ENCODE measurements around the gene RASIP1.
A peak's percentile ranks its signal among the peaks of the same experiment; 100 is the strongest.

The RASIP1 gene

GRCh38 chr19:48673436-48674100 lies 66.8 kb downstream of the RASIP1 start:
- POLR2A ChIA-PET = no interaction called here
- H3K27ac ChIP-seq (ENCODE audit: insufficient read depth in 1 of 2, low read depth in 1 of 2, low read length in 2 of 2, poor library complexity in 1 of 2, severe bottlenecking in 2 of 2) = no peak overlapping the region
- peaks cover 0 to 6% (median 0%) of the 10 kb centered on the region in 4 experiments for H3K4me1 ChIP-seq (ENCODE audit: control extremely low read depth in 1 of 4, control insufficient read depth in 4 of 4, insufficient read depth in 4 of 4, low read length in 3 of 4)
- CTCF ChIA-PET = interaction anchor here (0.9 to 4.5 kb wide), 12 partner anchors 13 to 168 kb away, joined by 3 to 40 read pairs (median 7); partner anchors contain the start of gene CA11
- no peaks in the 10 kb centered on the region for H3K9me3 ChIP-seq (ENCODE audit: control extremely low read depth in 1 of 5, control insufficient read depth in 4 of 5, insufficient read depth in 2 of 5, low read depth in 1 of 5, low read length in 4 of 5)
- 82% methylated on average over 24 of the region's 25 CpGs for WGBS (ENCODE audit: insufficient coverage)
- no peak for DNase-seq
- no peak overlapping the region for H3K4me3 ChIP-seq (ENCODE audit: control insufficient read depth in 1 of 7, extremely low read depth in 1 of 7, insufficient read depth in 4 of 7, low read depth in 2 of 7, low read length in 6 of 7)
- H3K36me3 ChIP-seq (ENCODE audit: control insufficient read depth in 4 of 4, insufficient read depth in 4 of 4, low read length in 3 of 4) = no peaks in the 10 kb centered on the region
- H3K27me3 ChIP-seq (replicated peaks in 2 of 5; ENCODE audit: control insufficient read depth in 4 of 5, insufficient read depth in 5 of 5, low read length in 4 of 5) = peaks cover 0 to under 1% (median 0%) of the 10 kb centered on the region in 5 experiments

GRCh38 chr19:48672994-48673393 lies 67.4 kb downstream of the RASIP1 start, which contains the start of gene NTN5:
NTN5 (minus strand) TSS chr19:48673017; CDS start chr19:48670986, 2,031 bp downstream.
- CTCF ChIA-PET = interaction anchor here (0.9 to 3.3 kb wide), 3 partner anchors 40 to 169 kb away, joined by 3 to 16 read pairs (median 4); no protein-coding TSS in a partner anchor
- Histone ChIP-seq H3K4me3 (ENCODE audit: control insufficient read depth in 1 of 7, extremely low read depth in 1 of 7, insufficient read depth in 4 of 7, low read depth in 2 of 7, low read length in 6 of 7) (no peak within 1 kb of the TSS), H3K9me3 (ENCODE audit: control extremely low read depth in 1 of 5, control insufficient read depth in 4 of 5, insufficient read depth in 2 of 5, low read depth in 1 of 5, low read length in 4 of 5) (no peaks in the 10 kb centered on the region), H3K27ac (ENCODE audit: insufficient read depth in 1 of 2, low read depth in 1 of 2, low read length in 2 of 2, poor library complexity in 1 of 2, severe bottlenecking in 2 of 2) (no peak within 1 kb of the TSS), H3K27me3 (replicated peaks in 2 of 5; ENCODE audit: control insufficient read depth in 4 of 5, insufficient read depth in 5 of 5, low read length in 4 of 5) (peaks cover 0 to 2% (median 0%) of the 10 kb centered on the region in 5 experiments), H3K4me1 (ENCODE audit: control extremely low read depth in 1 of 4, control insufficient read depth in 4 of 4, insufficient read depth in 4 of 4, low read length in 3 of 4) (peaks cover 0 to 6% (median 0%) of the 10 kb centered on the region in 4 experiments), H3K36me3 (ENCODE audit: control insufficient read depth in 4 of 4, insufficient read depth in 4 of 4, low read length in 3 of 4) (no peaks in the 10 kb centered on the region)
- POLR2A ChIA-PET = no interaction called here
- DNase-seq = no peak
- WGBS (ENCODE audit: insufficient coverage) = 75% methylated on average over 18 of the region's 25 CpGs

- H3K4me3 ChIP-seq (ENCODE audit: control insufficient read depth in 1 of 7, extremely low read depth in 1 of 7, insufficient read depth in 4 of 7, low read depth in 2 of 7, low read length in 6 of 7) = no peak overlapping the region
- peaks cover 0 to 2% (median 0%) of the 10 kb centered on the region in 5 experiments for H3K27me3 ChIP-seq (replicated peaks in 2 of 5; ENCODE audit: control insufficient read depth in 4 of 5, insufficient read depth in 5 of 5, low read length in 4 of 5)
- CTCF ChIA-PET = interaction anchor here (1.0 kb wide), 1 partner anchor 26 kb away, joined by 4 read pairs; the partner anchor contains the start of gene CA11
- WGBS (ENCODE audit: insufficient coverage) = 100% methylated on average over 4 of the region's 10 CpGs
- no peaks in the 10 kb centered on the region for H3K9me3 ChIP-seq (ENCODE audit: control extremely low read depth in 1 of 5, control insufficient read depth in 4 of 5, insufficient read depth in 2 of 5, low read depth in 1 of 5, low read length in 4 of 5)
- DNase-seq = no peak
- no peaks in the 10 kb centered on the region for H3K36me3 ChIP-seq (ENCODE audit: control insufficient read depth in 4 of 4, insufficient read depth in 4 of 4, low read length in 3 of 4)
- POLR2A ChIA-PET = interaction anchor here (0.6 kb wide), 1 partner anchor 152 kb away, joined by 3 read pairs; no protein-coding TSS in a partner anchor
- H3K4me1 ChIP-seq (ENCODE audit: control extremely low read depth in 1 of 4, control insufficient read depth in 4 of 4, insufficient read depth in 4 of 4, low read length in 3 of 4) = peaks cover 0 to 6% (median 0%) of the 10 kb centered on the region in 4 experiments
- H3K27ac ChIP-seq (ENCODE audit: insufficient read depth in 1 of 2, low read depth in 1 of 2, low read length in 2 of 2, poor library complexity in 1 of 2, severe bottlenecking in 2 of 2) = no peak overlapping the region
Observed at GRCh38 chr19:48671446-48671995, 68.9 kb downstream of the RASIP1 start.

GRCh38 chr19:48670699-48671445 lies 69.5 kb downstream of the RASIP1 start:
- peak in 1 of 3 donors; percentile 21 for DNase-seq
- Histone ChIP-seq H3K27me3 (replicated peaks in 2 of 5; ENCODE audit: control insufficient read depth in 4 of 5, insufficient read depth in 5 of 5, low read length in 4 of 5) (peaks cover 0 to 2% (median 0%) of the 10 kb centered on the region in 5 experiments), H3K4me1 (ENCODE audit: control extremely low read depth in 1 of 4, control insufficient read depth in 4 of 4, insufficient read depth in 4 of 4, low read length in 3 of 4) (peaks cover 0 to 6% (median 0%) of the 10 kb centered on the region in 4 experiments), H3K4me3 (ENCODE audit: control insufficient read depth in 1 of 7, extremely low read depth in 1 of 7, insufficient read depth in 4 of 7, low read depth in 2 of 7, low read length in 6 of 7) (no peak overlapping the region), H3K9me3 (ENCODE audit: control extremely low read depth in 1 of 5, control insufficient read depth in 4 of 5, insufficient read depth in 2 of 5, low read depth in 1 of 5, low read length in 4 of 5) (no peaks in the 10 kb centered on the region), H3K27ac (ENCODE audit: insufficient read depth in 1 of 2, low read depth in 1 of 2, low read length in 2 of 2, poor library complexity in 1 of 2, severe bottlenecking in 2 of 2) (no peak overlapping the region), H3K36me3 (ENCODE audit: control insufficient read depth in 4 of 4, insufficient read depth in 4 of 4, low read length in 3 of 4) (no peaks in the 10 kb centered on the region)
- POLR2A ChIA-PET = interaction anchor here (0.6 kb wide), 1 partner anchor 153 kb away, joined by 3 read pairs; no protein-coding TSS in a partner anchor
- CTCF ChIA-PET = interaction anchor here (1.0 kb wide), 1 partner anchor 25 kb away, joined by 4 read pairs; the partner anchor contains the start of gene CA11
- WGBS (ENCODE audit: insufficient coverage) = 96% methylated on average over 16 of the region's 21 CpGs

Data from common myeloid progenitor, CD34-positive (primary cell).